ENCODE measurements around the gene CCBE1. TPM values are rescaled to one million over a fixed set of nuclear protein-coding genes. Genes with fewer than 3 reads are reported as not detected.

The CCBE1 gene
- polyA plus RNA-seq, 1 of the 3 experiments (the other 2 are of a cell fraction) = 5.0 TPM

GRCh38 chr18:59536166-59536565, 161.1 kb downstream of the CCBE1 start:
- DNase-seq = no peak
- Histone ChIP-seq H3K9me2 (no peaks in the 10 kb centered on the region), H3K79me2 (ENCODE audit: insufficient read depth) (no peaks in the 10 kb centered on the region), H2AFZ (ENCODE audit: low read depth) (no peak overlapping the region), H3K27ac (ENCODE audit: low read depth in 2 of 2, low read length in 1 of 2) (no peak overlapping the region), H3K36me3 (replicated peaks in 1 of 2; ENCODE audit: control insufficient read depth in 1 of 2, insufficient read depth in 2 of 2, low read length in 1 of 2) (peaks cover 0 to 5% of the 10 kb centered on the region in 2 experiments), H3K9ac (no peak overlapping the region), H3K9me3 (no peaks in the 10 kb centered on the region), H3K4me3 (ENCODE audit: low read depth in 2 of 2, low read length in 1 of 2) (no peak overlapping the region), H4K20me1 (ENCODE audit: insufficient read depth) (no peaks in the 10 kb centered on the region), H3F3A (replicated peaks; ENCODE audit: insufficient read depth) (no peaks in the 10 kb centered on the region), H3K4me2 (no peak overlapping the region), H3K27me3 (ENCODE audit: insufficient read depth) (no peaks in the 10 kb centered on the region), H3K4me1 (ENCODE audit: control insufficient read depth in 1 of 2, insufficient read depth in 2 of 2, low read depth in 1 of 2, low read length in 1 of 2) (peaks cover 0 to 7% of the 10 kb centered on the region in 2 experiments; a peak in 2 of 4 replicates)
- ChIA-PET POLR2A (no interaction called here), CTCF (no interaction called here)
- 70% methylated on average over 8 of the region's 8 CpGs for WGBS (ENCODE audit: low lambda C conversion rate)
- TF ChIP-seq REST (IDR thresholded peaks at IDR 0.05; ENCODE audit: low read depth, low read length) (no peak), FOXJ3 (CRISPR knock-in tag; IDR thresholded peaks at IDR 0.05) (no peak), TEAD4 (IDR thresholded peaks at IDR 0.05; ENCODE audit: borderline replicate concordance, insufficient read depth) (no peak), IRF3 (IDR thresholded peaks at IDR 0.05; ENCODE audit: low read depth, low read length) (no peak), GABPA (IDR thresholded peaks at IDR 0.05; ENCODE audit: low read depth) (no peak), JUND (IDR thresholded peaks at IDR 0.05) (no peak), FOSL2 (IDR thresholded peaks at IDR 0.05; ENCODE audit: borderline replicate concordance, low read depth) (no peak), PBX3 (IDR thresholded peaks at IDR 0.05) (no peak), CHD2 (IDR thresholded peaks at IDR 0.05; ENCODE audit: low read length, partially characterized antibody) (no peak), SMC3 (IDR thresholded peaks at IDR 0.05; ENCODE audit: low read depth, low read length) (no peak), RAD21 (IDR thresholded peaks at IDR 0.05; ENCODE audit: low read length) (no peak), SIN3A (IDR thresholded peaks at IDR 0.05; ENCODE audit: borderline replicate concordance, low read depth, low read length) (no peak), MXI1 (IDR thresholded peaks at IDR 0.05; ENCODE audit: low read depth, low read length) (no peak), EP300 (IDR thresholded peaks at IDR 0.05; ENCODE audit: borderline replicate concordance in 1 of 2, low read depth in 1 of 2, low read length in 1 of 2) (no peak), TCF12 (IDR thresholded peaks at IDR 0.05) (no peak), MEF2A (IDR thresholded peaks at IDR 0.05; ENCODE audit: borderline replicate concordance, low read depth) (no peak)
